OCI-LY1 (cell line): Measurements from ENCODE around the gene ZNF316.

ENCODE experiments used
- CTCF ChIP-seq: fragments of 200-600 bp; sonication (generic), shearing (Covaris generic); IDR thresholded peaks from 2 replicates; pipeline ENCODE4 v1.5.1; 2017; ENCODE audit warnings: mild to moderate bottlenecking, antibody characterized with exemption, low read length, moderate library complexity, mixed read lengths
- EZH2 ChIP-seq: fragments of 200-600 bp; sonication (generic), shearing (Covaris generic); IDR thresholded peaks from 2 replicates; pipeline ENCODE4 v1.8.0; 2017; ENCODE audit warnings: borderline replicate concordance, mixed run types, mild to moderate bottlenecking, antibody characterized with exemption, low read length, moderate library complexity, mixed read lengths

- TF ChIP-seq CTCF (no peak), EZH2 (no peak)
Observed at GRCh38 chr7:6658618-6659345, 21.7 kb downstream of the ZNF316 start.
